Activated T-cell treated with anti-CD3 and anti-CD28 coated beads, Interleukin-2, amount 50 U/mL, for 1 hour (primary cell): ENCODE data around the gene SNX7.

Experiments used
- DNase-seq: peaks from one replicate; pipeline ENCODE4 v3.0.0-alpha.2; 2020

SNX7 gene

GRCh38 chr1:98698625-98699024 lies 37.1 kb downstream of the SNX7 start:
- no peak for DNase-seq

GRCh38 chr1:98700228-98700627 lies 38.7 kb downstream of the SNX7 start:
- DNase-seq, result no peak

GRCh38 chr1:98702976-98703375 lies 41.5 kb downstream of the SNX7 start:
- DNase-seq, result no peak

- no peak for DNase-seq
These were observed 43.0 kb downstream of the SNX7 start for GRCh38 chr1:98704474-98704873.

GRCh38 chr1:98704971-98705370 lies 43.5 kb downstream of the SNX7 start:
- no peak for DNase-seq

- no peak for DNase-seq
These were observed 44.1 kb downstream of the SNX7 start for GRCh38 chr1:98705591-98705990.

- DNase-seq, result no peak
These were observed 44.8 kb downstream of the SNX7 start for GRCh38 chr1:98706173-98706843.

GRCh38 chr1:98707556-98707955 lies 46.0 kb downstream of the SNX7 start:
- DNase-seq, result no peak

GRCh38 chr1:98709906-98710305 lies 48.4 kb downstream of the SNX7 start:
- no peak for DNase-seq

- DNase-seq, result no peak
These were observed 62.1 kb downstream of the SNX7 start for GRCh38 chr1:98723574-98723973.

- DNase-seq, result no peak
These were observed 71.7 kb downstream of the SNX7 start for GRCh38 chr1:98732985-98733781.

- no peak for DNase-seq
These were observed 72.2 kb downstream of the SNX7 start for GRCh38 chr1:98733782-98734112.

- no peak for DNase-seq
These were observed 74.2 kb downstream of the SNX7 start for GRCh38 chr1:98735756-98736155.

GRCh38 chr1:98737835-98738234 lies 76.3 kb downstream of the SNX7 start:
- no peak for DNase-seq

GRCh38 chr1:98739762-98740161 lies 78.2 kb downstream of the SNX7 start:
- no peak for DNase-seq

GRCh38 chr1:98741164-98741563 lies 79.6 kb downstream of the SNX7 start:
- no peak for DNase-seq

GRCh38 chr1:98749152-98749756 lies 87.7 kb downstream of the SNX7 start:
- DNase-seq, result no peak

- no peak for DNase-seq
These were observed 92.7 kb downstream of the SNX7 start for GRCh38 chr1:98754176-98754575.

GRCh38 chr1:98761219-98761865 lies 99.8 kb downstream of the SNX7 start:
- no peak for DNase-seq

GRCh38 chr1:98763488-98764150 lies 102.1 kb downstream of the SNX7 start:
- DNase-seq, result no peak

- DNase-seq, result no peak
These were observed 103.0 kb downstream of the SNX7 start for GRCh38 chr1:98764485-98764884.

GRCh38 chr1:98766255-98766654 lies 104.7 kb downstream of the SNX7 start:
- no peak for DNase-seq

- DNase-seq, result no peak
These were observed 107.6 kb downstream of the SNX7 start for GRCh38 chr1:98769162-98769561.
